GM19035 (cell line): ENCODE results near the gene EEF1A1.
"Not testable (repeated sequence)": the region's sequence is repeated elsewhere in the genome, so short reads cannot be mapped to it uniquely, and the experiment has no call there.

ENCODE experiments used
- ATAC-seq: cut with Tn5 transposase; IDR thresholded peaks from one replicate; pipeline ENCODE4 v1.9.1; 2021; ENCODE audit not compliant: unreplicated experiment

Gene EEF1A1

DNA sequence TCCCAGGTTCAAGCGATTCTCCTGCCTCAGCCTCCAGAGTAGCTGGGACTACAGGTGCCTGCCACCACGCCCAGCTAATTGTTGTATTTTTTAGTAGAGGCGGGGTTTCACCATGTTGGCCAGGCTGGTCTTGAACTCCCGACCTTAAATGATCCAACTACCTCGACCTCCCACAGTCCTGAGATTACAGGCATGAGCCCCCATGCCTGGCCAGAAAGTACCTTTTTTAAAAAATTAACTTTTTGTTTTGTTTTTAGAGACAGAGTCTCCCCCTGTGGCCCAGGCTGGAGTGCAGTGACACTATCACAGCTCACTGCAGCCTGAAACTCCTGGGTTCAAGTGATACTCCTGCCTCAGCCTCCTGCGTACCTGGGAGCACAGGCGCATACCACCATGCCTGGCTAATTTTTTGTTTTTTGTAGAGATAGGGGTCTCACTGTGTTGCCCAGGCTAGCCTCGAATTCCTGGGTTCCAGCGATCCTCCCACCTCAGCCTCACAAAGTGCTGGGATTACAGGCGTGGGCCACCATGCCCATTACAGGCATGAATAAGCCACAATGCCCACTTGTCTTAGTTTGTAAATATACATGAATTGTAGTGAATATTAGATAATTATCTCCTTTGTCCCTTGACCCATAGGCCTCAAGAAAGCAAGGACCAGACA lies 17.4 kb upstream of the EEF1A1 start:
- ATAC-seq = no peak

- ATAC-seq = no peak
These were observed 16.8 kb upstream of the EEF1A1 start for GRCh38 chr6:73537677-73538076.

GRCh38 chr6:73534628-73535027 lies 13.8 kb upstream of the EEF1A1 start:
- no peak for ATAC-seq

DNA sequence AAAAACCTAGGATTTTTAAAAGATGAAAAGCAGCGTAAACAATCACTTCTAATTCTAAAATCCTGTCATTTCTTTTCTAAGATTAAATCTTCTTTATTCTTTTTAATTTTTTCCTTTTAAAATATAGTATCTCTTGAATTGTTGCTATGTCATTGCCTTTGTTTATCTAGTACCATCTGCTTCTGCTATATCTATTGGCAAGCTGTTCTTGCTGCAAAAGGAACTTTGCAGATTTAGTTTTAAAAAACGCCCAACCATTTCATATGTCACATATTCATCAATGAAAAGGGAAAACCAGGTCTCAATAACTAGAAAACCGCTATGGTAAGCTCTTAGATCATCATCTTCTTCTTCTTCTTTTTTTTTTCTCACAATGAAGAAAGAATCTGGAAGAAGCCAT lies 11.5 kb upstream of the EEF1A1 start:
- ATAC-seq = no peak

DNA sequence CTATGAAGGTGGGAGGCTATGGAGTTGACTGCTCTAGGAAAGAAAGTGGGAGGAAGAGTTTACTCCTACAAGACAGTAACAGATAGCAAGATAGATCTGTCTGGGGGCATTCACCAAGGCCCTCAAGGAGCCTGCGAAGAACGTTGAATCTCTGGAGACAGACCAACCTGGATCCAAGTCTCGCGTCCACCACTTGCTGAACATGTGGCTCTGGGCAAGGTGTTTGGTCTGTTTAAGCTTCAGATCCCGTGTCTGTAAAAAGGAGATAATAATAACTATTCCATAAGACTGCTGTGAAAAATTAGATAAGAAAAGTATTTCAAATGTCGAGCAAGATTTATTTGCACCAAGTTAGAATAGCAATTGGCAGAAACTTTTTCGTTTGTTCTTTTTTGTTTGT lies 8.1 kb upstream of the EEF1A1 start:
- no peak for ATAC-seq

DNA sequence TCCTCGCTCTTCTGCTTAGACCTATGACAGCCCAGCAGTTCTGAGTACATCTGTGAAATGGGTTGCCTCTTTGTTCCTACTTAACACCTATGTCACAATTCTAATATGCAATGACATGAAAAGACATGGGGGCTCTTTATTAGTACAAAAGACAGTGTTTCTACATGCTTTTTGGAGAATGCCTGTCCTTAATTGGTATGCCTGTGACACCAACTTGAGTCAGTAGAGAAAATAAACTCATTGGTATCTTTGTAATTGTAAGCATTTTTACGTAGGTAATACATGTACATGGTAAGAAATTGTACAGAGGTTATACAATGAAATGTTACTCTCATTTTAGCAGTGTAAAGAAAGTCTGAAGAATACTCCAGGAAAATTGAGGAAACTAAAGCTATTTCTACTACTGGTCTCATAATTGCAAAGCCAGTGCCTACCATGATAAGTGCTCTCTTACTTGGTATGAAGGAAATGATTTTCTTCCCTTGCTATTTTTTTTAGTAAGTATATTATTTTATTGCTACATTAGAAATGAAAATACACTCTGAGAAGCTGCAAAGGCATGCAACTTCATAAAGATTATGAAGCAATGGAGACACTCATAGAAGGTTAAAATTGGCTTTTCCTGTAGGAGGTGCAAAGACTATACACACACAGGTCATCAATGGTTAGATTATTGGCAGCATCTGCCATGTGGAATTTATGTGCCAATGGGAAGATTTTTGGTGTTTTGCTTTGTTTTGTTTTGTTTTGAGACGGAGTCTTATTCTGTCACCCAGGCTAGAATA lies 4.9 kb upstream of the EEF1A1 start:
- no peak for ATAC-seq

GRCh38 chr6:73523434-73524123 lies 2.7 kb upstream of the EEF1A1 start:
- peak; percentile 50 for ATAC-seq

DNA sequence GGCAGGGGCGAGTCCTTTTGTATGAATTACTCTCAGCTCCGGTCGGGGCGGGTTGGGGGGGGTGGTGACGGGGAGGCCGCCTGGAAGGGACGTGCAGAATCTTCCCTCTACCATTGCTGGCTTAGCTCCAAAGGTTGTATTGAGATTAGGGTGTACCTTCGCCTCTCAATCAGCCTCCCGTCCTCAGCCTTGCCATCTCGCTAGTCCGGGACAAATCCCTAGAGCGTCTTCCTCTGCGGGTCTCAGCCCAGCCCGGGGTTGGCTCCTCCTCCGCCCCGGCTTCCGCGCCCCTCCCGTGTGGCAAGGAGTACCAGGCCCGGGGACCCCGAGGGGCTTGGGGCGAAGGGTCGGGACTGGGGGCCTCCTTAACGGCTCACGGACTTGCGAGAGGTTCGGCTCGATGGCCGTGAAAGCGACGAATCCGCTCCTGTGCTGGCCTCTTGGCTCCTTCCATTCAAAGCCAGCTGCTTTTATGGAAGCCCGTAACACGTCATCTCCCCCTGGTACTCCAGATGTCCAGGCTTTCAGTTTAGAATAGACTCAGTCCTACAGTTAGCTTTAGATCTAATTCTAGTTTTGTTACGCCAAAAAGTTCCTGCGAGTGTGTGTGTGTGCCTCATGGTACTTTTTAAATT lies 636 bp upstream of the EEF1A1 start:
- peak; percentile 35 for ATAC-seq

GRCh38 chr6:73519926-73520687 lies 725 bp downstream of the EEF1A1 start:
- no peak for ATAC-seq

DNA sequence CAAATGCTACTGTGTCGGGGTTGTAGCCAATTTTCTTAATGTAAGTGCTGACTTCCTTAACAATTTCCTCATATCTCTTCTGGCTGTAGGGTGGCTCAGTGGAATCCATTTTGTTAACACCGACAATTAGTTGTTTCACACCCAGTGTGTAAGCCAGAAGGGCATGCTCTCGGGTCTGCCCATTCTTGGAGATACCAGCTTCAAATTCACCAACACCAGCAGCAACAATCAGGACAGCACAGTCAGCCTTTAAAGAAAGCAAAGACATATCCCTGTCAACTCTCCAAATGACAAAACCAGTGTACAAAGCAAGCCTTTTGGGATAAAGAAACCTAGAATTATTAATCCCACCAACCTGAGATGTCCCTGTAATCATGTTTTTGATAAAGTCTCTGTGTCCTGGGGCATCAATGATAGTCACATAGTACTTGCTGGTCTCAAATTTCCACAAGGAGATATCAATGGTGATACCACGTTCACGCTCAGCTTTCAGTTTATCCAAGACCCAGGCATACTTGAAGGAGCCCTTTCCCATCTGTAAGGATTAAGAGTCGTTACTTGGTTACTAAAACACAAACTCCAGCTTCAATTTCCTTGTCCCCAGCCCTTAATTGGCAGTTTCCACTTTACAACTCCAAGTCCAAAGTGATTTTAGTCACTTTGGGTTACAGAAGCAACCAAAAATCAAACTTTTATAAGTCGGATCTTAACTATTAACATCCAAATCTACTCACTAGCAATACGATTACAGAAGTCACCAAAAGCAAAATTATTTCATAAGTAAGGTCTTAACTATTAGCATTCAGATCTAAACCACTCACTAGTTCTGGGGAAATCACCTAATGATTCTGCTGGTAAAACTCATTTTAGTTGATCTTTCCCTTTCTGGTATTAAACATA lies 1.6 kb downstream of the EEF1A1 start:
- not testable (repeated sequence) for ATAC-seq

- ATAC-seq = not testable (repeated sequence)
These were observed 2.5 kb downstream of the EEF1A1 start for GRCh38 chr6:73518100-73518981.

GRCh38 chr6:73516514-73517489 lies 4.0 kb downstream of the EEF1A1 start:
- ATAC-seq = no peak

DNA sequence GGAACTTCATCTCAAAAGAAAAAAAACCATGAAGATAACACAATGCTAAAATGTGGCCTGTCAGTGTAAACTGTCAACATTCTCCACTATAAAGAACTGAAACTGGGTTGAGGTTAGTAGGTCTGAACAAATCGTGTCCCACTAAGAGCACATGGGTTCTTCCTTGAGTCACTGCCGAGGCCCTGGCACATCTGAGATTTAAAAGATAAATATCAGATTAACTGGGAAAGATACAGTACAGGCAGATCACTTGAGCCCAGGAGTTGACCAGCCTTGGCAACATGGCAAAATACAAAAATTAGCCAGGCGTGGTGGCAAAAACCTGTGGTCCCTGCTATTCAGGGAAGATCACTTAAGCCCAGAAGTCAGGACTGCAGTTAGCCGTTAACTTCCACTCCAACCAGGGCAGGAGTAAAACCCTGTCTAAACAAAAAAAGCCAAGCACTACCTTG lies 5.6 kb downstream of the EEF1A1 start:
- ATAC-seq = peak; percentile 49

- ATAC-seq = no peak
These were observed 6.1 kb downstream of the EEF1A1 start for GRCh38 chr6:73514746-73515110.

GRCh38 chr6:73513496-73513854 lies 7.4 kb downstream of the EEF1A1 start:
- ATAC-seq = no peak

DNA sequence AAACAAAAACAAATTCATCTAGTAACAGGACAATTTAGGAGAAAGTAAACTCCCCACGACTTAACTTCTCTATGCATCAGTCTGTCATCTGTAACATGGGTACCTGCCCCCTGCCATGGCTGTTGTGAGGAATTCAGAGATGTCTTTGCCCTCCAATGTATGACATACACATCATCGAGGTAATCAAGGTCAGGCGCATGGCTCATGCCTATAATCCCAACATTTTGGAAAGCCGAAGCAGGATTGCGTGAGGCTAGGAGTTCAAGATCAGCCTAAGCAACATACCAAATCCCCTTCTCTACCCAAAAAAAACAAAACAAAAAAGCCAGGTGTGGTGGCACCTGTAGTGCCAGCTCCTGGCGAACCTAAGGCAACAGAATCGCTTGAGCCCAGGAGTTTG lies 9.0 kb downstream of the EEF1A1 start:
- ATAC-seq = no peak

GRCh38 chr6:73509851-73510250 lies 11.0 kb downstream of the EEF1A1 start:
- ATAC-seq = no peak

DNA sequence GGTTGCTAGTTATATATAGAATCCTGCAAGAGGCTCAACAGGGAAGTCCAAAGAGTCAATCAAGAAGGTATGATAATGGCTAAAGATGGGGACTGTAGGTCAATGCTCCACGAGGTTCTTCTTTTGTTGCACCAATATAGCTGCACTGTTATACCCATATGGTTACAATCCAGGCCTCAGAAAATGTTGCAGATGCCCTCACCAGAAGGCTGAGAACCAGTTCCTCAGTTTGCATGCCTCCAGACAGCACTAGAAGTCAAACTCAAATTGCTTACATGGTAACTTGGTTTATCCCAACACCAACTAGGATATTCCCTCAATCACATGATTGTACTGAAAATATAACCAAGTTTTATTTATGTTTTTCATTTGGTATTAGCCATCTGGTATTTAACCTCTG lies 12.1 kb downstream of the EEF1A1 start:
- ATAC-seq = no peak
